ENCODE measurements around the gene RPS23.

GRCh38 chr5:82325996-82326395, 47.8 kb upstream of the RPS23 start:
- TF ChIP-seq CTCF (IDR thresholded peaks at IDR 0.05) (no peak), POLR2A (IDR thresholded peaks at IDR 0.05) (no peak)

Measured in thyroid gland (tissue), 4 donors.